ENCODE results near the gene TMCC2. TPM values are rescaled to one million over a fixed set of nuclear protein-coding genes. Genes with fewer than 3 reads are reported as not detected.

Gene TMCC2
- total RNA-seq, 1 experiment from 2014 or later: 2.7 TPM

DNA sequence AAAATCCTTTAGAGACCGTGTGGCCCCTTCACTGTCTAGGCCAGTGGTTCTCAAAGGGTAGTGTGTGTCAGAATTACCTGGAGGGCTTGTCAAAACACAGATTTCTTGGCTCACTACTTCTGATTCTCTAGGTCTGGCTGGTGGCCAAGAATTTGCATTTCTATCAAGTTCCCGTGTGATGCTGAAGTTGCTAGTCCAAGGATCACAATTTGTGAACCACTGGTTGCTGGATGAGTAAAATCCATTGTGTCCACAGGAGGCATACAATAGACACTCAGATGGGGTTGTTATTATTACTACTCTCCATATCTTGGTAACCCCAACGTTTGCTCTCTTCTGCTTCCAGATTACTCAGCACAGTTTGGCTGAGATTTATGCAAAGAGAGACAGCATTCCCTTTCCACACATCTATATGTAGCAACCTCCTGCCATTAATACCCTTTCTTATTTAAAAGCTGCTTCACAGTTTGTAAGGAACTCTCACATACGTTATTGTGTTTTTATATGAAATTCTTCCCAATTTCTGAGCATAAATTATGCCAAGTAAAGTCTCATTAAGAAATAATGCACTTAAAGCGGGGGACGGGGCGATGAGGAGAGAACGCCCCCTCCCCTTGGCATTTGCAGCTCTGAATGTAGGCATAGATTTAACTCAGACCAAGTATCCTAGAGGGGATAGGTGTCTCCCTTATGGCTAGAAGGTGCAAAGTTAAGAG lies 720 bp upstream of the TMCC2 start:
- Histone ChIP-seq H3K27ac (ENCODE audit: low read depth, low read length) (no peak overlapping the region), H3K4me3 (replicated peaks in 1 of 2; ENCODE audit: low read depth in 1 of 2, low read length in 2 of 2) (peak overlapping the region; percentile 44 to 67), H3K36me3 (ENCODE audit: control insufficient read depth in 1 of 2, insufficient read depth in 2 of 2, low read length in 2 of 2) (no peaks in the 10 kb centered on the region), H3K4me1 (ENCODE audit: control insufficient read depth in 1 of 2, insufficient read depth in 2 of 2, low read length in 2 of 2) (peaks cover 11 to 28% of the 10 kb centered on the region in 2 experiments; a peak in 3 of 4 replicates), H2AFZ (ENCODE audit: low read depth, low read length, poor library complexity, severe bottlenecking) (peak overlapping the region; percentile 98), H3K9ac (ENCODE audit: low read length) (peak overlapping the region; percentile 46; the same call in 1 of the 2 replicates), H3K9me2 (ENCODE audit: insufficient read depth) (no peaks in the 10 kb centered on the region), H3K9me3 (ENCODE audit: control insufficient read depth in 1 of 2, insufficient read depth in 1 of 2, low read depth in 1 of 2, low read length in 2 of 2) (no peaks in the 10 kb centered on the region), H3K4me2 (ENCODE audit: low read length) (peak overlapping the region; percentile 96), H3K27me3 (ENCODE audit: insufficient read depth, low read length) (no peaks in the 10 kb centered on the region), H3K79me2 (ENCODE audit: insufficient read depth, low read length) (no peaks in the 10 kb centered on the region), H4K20me1 (ENCODE audit: insufficient read depth) (no peaks in the 10 kb centered on the region)
- ChIA-PET RAD21 (ENCODE audit: low non-redundant PET in 1 of 2, low total read pairs in 2 of 2, uncharacterized antibody in 2 of 2, unreplicated experiment in 2 of 2) (no interaction called here), CTCF (interaction anchor here (0.9 to 3.9 kb wide), 5 partner anchors 30 to 127 kb away, joined by 3 to 66 read pairs (median 3); no protein-coding TSS in a partner anchor), POLR2A (interaction anchor here (1.1 to 1.4 kb wide), 2 partner anchors 46 to 105 kb away, joined by 3 read pairs; partner anchors contain the start of gene RBBP5)
- intact Hi-C loops (cut with micrococcal nuclease): no loop called here
- BruUV-seq (replicated peaks): no TSS peak
- TF ChIP-seq EZH2phosphoT487 (IDR thresholded peaks at IDR 0.05; ENCODE audit: borderline replicate concordance): no peak
- TF ChIP-seq TCF7L2 (IDR thresholded peaks at IDR 0.05; ENCODE audit: borderline replicate concordance, extremely low read depth, insufficient read depth, insufficient read length): no peak
- no peak for TF ChIP-seq REST (IDR thresholded peaks at IDR 0.05; ENCODE audit: low read depth)
- TF ChIP-seq EZH2 (IDR thresholded peaks at IDR 0.05): no peak
- no peak for TF ChIP-seq ZNF274 (IDR thresholded peaks at IDR 0.05; ENCODE audit: low read depth, low read length)
- no peak for TF ChIP-seq POLR2AphosphoS5 (IDR thresholded peaks at IDR 0.05; ENCODE audit: low read depth, low read length)
- no peak for TF ChIP-seq ZBTB33 (IDR thresholded peaks at IDR 0.05; ENCODE audit: extremely low read depth, insufficient replicate concordance, low read length)
- TF ChIP-seq SIN3A (IDR thresholded peaks at IDR 0.05; ENCODE audit: low read depth): no peak
- TF ChIP-seq ZFX (IDR thresholded peaks at IDR 0.05): no peak
- no peak for TF ChIP-seq SP1 (IDR thresholded peaks at IDR 0.05; ENCODE audit: low read depth)
- no peak for TF ChIP-seq JUND (IDR thresholded peaks at IDR 0.05)
- TF ChIP-seq RAD21 (IDR thresholded peaks at IDR 0.05; ENCODE audit: low read depth): no peak
- no peak; a peak in 1 of 6 replicates for TF ChIP-seq CTCF (IDR thresholded peaks at IDR 0.05 in 2 of 3, conservative IDR thresholded peaks at IDR 0.05 in 1 of 3; ENCODE audit: borderline replicate concordance in 1 of 3, insufficient read depth in 1 of 3, low read depth in 2 of 3, low read length in 2 of 3)
- TF ChIP-seq POLR2A (IDR thresholded peaks at IDR 0.05; ENCODE audit: borderline replicate concordance, extremely low read depth, insufficient read depth, insufficient read length): no peak
- TF ChIP-seq, protein P1, sequence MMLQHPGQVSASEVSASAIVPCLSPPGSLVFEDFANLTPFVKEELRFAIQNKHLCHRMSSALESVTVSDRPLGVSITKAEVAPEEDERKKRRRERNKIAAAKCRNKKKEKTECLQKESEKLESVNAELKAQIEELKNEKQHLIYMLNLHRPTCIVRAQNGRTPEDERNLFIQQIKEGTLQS (IDR thresholded peaks at IDR 0.05): no peak
- ATAC-seq (no peak), DNase-seq (ENCODE audit: low read depth, low spot score) (peak; percentile 10)
